Testis (tissue), 2 donors: ENCODE results near the gene DHRS4.
"Not testable (repeated sequence)": the region's sequence is repeated elsewhere in the genome, so short reads cannot be mapped to it uniquely, and the experiment has no call there.

Source experiments
- POLR2A ChIP-seq: fragments of 450-650 bp; IDR thresholded peaks from one replicate; pipeline ENCODE4 v1.6.1; 2017; ENCODE audit warnings: antibody characterized with exemption, mild to moderate bottlenecking, moderate library complexity
- TF ChIP-seq, protein P1 (sequence below), 3 experiments: fragments of 450-650 bp in 2 of 3; fragments of 200-600 bp in 1 of 3; sonication (generic) in 1 of 3; IDR thresholded peaks; one replicate each; pipeline ENCODE4 v1.5.1; 2016 to 2019; ENCODE audit warnings: antibody characterized with exemption in 3 of 3, mild to moderate bottlenecking in 2 of 3, moderate library complexity in 1 of 3

DNA sequence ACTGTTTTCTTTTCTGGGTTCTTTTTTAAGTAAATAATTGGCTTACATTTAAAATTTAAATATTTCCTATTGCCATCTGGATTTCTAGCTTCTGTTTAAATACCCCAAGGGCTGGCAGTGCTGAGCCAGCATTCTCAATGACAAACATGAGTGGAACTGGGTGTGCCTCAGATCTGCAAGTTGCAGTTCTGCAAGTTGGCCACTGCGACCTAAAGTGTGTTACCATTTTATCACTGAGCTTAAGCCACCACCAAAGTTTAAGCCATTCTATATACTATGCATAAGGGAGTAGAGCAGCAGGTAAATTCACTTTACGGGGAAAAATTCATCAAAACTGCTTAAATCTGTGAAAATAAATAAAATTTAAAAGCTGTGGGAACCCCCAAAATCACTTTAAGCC, 23.6 kb downstream of the DHRS4 start:
- TF ChIP-seq, protein P1, sequence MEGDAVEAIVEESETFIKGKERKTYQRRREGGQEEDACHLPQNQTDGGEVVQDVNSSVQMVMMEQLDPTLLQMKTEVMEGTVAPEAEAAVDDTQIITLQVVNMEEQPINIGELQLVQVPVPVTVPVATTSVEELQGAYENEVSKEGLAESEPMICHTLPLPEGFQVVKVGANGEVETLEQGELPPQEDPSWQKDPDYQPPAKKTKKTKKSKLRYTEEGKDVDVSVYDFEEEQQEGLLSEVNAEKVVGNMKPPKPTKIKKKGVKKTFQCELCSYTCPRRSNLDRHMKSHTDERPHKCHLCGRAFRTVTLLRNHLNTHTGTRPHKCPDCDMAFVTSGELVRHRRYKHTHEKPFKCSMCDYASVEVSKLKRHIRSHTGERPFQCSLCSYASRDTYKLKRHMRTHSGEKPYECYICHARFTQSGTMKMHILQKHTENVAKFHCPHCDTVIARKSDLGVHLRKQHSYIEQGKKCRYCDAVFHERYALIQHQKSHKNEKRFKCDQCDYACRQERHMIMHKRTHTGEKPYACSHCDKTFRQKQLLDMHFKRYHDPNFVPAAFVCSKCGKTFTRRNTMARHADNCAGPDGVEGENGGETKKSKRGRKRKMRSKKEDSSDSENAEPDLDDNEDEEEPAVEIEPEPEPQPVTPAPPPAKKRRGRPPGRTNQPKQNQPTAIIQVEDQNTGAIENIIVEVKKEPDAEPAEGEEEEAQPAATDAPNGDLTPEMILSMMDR (IDR thresholded peaks at IDR 0.05), result peak in 1 of 3 experiments; percentile 37
- not testable (repeated sequence) for TF ChIP-seq POLR2A
